ENCODE results near the gene SLC10A7. TPM values are rescaled to one million over a fixed set of nuclear protein-coding genes. Genes with fewer than 3 reads are reported as not detected.

Gene SLC10A7
- total RNA-seq, 1 donor from 2014 or later = 11.8 TPM

DNA sequence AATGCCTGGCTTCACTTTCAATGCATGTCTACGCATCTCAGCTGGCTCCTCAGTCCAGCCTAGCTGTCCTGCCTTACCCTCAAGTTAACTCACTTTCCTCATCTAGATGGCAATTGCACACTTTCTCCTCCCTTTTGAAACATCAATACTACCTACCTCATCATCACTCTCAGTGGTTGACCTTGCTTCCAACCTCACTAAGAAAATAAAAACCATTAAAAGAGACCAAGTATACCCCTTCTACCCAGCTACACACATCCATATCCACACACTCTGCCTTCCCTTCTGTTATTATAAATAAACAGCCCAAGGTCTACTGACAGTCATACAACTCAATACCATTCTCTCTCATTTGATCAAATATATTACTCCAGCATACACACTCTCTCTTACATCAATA lies 21.5 kb downstream of the SLC10A7 start:
- no peak for DNase-seq (ENCODE audit: low spot score)
- no peaks in the 10 kb centered on the region for H3K36me3 Mint-ChIP-seq (ENCODE audit: low read depth, unreplicated experiment)

DNA sequence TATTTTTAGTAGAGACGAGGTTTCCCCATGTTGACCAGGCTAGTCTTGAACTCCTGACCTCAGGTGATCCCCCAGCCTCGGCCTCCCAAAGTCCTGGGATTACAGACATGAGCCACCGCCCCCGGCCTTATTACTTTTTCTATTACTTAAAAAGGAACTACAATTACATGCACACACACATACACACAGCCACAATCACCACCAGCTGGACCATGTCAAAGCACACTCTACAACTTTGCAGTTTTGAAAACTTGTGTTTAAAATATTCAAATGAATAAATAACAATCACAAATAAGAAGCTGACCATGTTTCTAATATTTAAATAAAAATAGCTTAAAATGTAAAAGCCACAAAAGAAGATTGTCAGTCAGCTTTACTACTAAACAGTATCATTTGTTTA lies 23.4 kb downstream of the SLC10A7 start:
- H3K36me3 Mint-ChIP-seq (ENCODE audit: low read depth, unreplicated experiment) = no peaks in the 10 kb centered on the region
- no peak for DNase-seq (ENCODE audit: low spot score)
- peaks cover 2% of the 10 kb centered on the region for H3K4me1 Mint-ChIP-seq (ENCODE audit: unreplicated experiment)
- TF ChIP-seq, protein P1, sequence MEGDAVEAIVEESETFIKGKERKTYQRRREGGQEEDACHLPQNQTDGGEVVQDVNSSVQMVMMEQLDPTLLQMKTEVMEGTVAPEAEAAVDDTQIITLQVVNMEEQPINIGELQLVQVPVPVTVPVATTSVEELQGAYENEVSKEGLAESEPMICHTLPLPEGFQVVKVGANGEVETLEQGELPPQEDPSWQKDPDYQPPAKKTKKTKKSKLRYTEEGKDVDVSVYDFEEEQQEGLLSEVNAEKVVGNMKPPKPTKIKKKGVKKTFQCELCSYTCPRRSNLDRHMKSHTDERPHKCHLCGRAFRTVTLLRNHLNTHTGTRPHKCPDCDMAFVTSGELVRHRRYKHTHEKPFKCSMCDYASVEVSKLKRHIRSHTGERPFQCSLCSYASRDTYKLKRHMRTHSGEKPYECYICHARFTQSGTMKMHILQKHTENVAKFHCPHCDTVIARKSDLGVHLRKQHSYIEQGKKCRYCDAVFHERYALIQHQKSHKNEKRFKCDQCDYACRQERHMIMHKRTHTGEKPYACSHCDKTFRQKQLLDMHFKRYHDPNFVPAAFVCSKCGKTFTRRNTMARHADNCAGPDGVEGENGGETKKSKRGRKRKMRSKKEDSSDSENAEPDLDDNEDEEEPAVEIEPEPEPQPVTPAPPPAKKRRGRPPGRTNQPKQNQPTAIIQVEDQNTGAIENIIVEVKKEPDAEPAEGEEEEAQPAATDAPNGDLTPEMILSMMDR (IDR thresholded peaks at IDR 0.05; ENCODE audit: unreplicated experiment) = no peak
- H3K4me3 Mint-ChIP-seq (ENCODE audit: unreplicated experiment) = no peak overlapping the region
- H3K9me3 Mint-ChIP-seq (ENCODE audit: unreplicated experiment) = no peaks in the 10 kb centered on the region
- H3K27me3 Mint-ChIP-seq (ENCODE audit: unreplicated experiment) = no peaks in the 10 kb centered on the region
- no peak overlapping the region for H3K27ac Mint-ChIP-seq (ENCODE audit: unreplicated experiment)

More for the DNA sequence above, 21.5 kb downstream of the SLC10A7 start:
- TF ChIP-seq, protein P1 (IDR thresholded peaks at IDR 0.05; ENCODE audit: unreplicated experiment) = no peak
- Mint-ChIP-seq H3K27me3 (ENCODE audit: unreplicated experiment) (no peaks in the 10 kb centered on the region), H3K9me3 (ENCODE audit: unreplicated experiment) (no peaks in the 10 kb centered on the region), H3K4me1 (ENCODE audit: unreplicated experiment) (peaks cover 2% of the 10 kb centered on the region), H3K4me3 (ENCODE audit: unreplicated experiment) (no peak overlapping the region), H3K27ac (ENCODE audit: unreplicated experiment) (no peak overlapping the region)

- TF ChIP-seq, protein P1 (IDR thresholded peaks at IDR 0.05; ENCODE audit: unreplicated experiment) = no peak
- peaks cover 11% of the 10 kb centered on the region for H3K36me3 Mint-ChIP-seq (ENCODE audit: low read depth, unreplicated experiment)
- peaks cover 15% of the 10 kb centered on the region for H3K4me1 Mint-ChIP-seq (ENCODE audit: unreplicated experiment)
- no peak overlapping the region for H3K4me3 Mint-ChIP-seq (ENCODE audit: unreplicated experiment)
- DNase-seq (ENCODE audit: low spot score) = no peak
- no peak overlapping the region for H3K27ac Mint-ChIP-seq (ENCODE audit: unreplicated experiment)
- H3K27me3 Mint-ChIP-seq (ENCODE audit: unreplicated experiment) = no peaks in the 10 kb centered on the region
- H3K9me3 Mint-ChIP-seq (ENCODE audit: unreplicated experiment) = peaks cover 5% of the 10 kb centered on the region
Observed at GRCh38 chr4:146495269-146495668, 26.5 kb downstream of the SLC10A7 start.

GRCh38 chr4:146494143-146494542 lies 27.6 kb downstream of the SLC10A7 start:
- TF ChIP-seq, protein P1 (IDR thresholded peaks at IDR 0.05; ENCODE audit: unreplicated experiment) = no peak
- Mint-ChIP-seq H3K27ac (ENCODE audit: unreplicated experiment) (no peak overlapping the region), H3K36me3 (ENCODE audit: low read depth, unreplicated experiment) (peaks cover 11% of the 10 kb centered on the region), H3K4me1 (ENCODE audit: unreplicated experiment) (peaks cover 15% of the 10 kb centered on the region), H3K9me3 (ENCODE audit: unreplicated experiment) (peaks cover 5% of the 10 kb centered on the region), H3K4me3 (ENCODE audit: unreplicated experiment) (no peak overlapping the region), H3K27me3 (ENCODE audit: unreplicated experiment) (no peaks in the 10 kb centered on the region)
- no peak for DNase-seq (ENCODE audit: low spot score)

DNA sequence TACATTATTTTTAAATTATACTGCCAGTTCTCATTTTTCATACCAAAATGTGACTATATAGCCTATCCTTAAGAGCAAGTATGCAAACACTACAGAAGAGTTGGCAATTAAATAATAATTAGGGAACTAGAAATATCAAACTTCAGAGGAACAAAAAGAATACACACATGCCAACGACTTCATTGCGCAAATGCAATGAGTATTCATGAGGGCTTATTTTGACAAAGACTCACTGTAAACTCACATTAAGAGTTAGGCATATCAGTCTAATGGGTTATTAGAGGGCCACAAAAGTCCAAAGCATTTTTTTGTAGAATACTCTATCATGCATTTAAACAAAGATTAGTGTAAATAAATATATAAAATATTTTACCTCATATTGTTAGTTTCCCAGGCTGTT lies 31.6 kb downstream of the SLC10A7 start:
- Mint-ChIP-seq H3K27ac (ENCODE audit: unreplicated experiment) (no peak overlapping the region), H3K4me1 (ENCODE audit: unreplicated experiment) (peaks cover 23% of the 10 kb centered on the region), H3K9me3 (ENCODE audit: unreplicated experiment) (peaks cover 5% of the 10 kb centered on the region), H3K4me3 (ENCODE audit: unreplicated experiment) (no peak overlapping the region), H3K27me3 (ENCODE audit: unreplicated experiment) (peaks cover 1% of the 10 kb centered on the region), H3K36me3 (ENCODE audit: low read depth, unreplicated experiment) (peaks cover 11% of the 10 kb centered on the region)
- no peak for DNase-seq (ENCODE audit: low spot score)
- TF ChIP-seq, protein P1 (IDR thresholded peaks at IDR 0.05; ENCODE audit: unreplicated experiment) = no peak
